ENCODE data around the gene ARHGEF25. TPM values are rescaled to one million over a fixed set of nuclear protein-coding genes. Genes with fewer than 3 reads are reported as not detected.

The ARHGEF25 gene
- total RNA-seq, 4 donors from 2014 or later, result 14.7 to 28.8 (median 20.0) TPM

DNA sequence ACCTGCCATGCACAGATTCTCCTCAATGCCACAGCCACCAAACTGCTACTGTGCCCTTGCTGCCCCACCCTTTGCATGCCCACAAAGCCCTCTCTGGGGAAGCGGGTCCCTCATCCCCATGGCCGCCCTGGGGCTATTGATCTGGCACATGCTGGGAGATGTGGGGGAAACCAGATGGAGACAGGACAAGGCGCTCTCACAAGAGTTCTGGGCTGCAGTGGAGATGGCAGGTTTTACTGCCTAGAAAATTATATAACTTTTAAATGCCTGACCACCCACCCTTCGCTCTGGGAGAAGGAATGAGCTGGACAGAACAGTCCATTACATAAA, 30.8 kb upstream of the ARHGEF25 start:
- DNase-seq (ENCODE audit: low spot score), result no peak

DNA sequence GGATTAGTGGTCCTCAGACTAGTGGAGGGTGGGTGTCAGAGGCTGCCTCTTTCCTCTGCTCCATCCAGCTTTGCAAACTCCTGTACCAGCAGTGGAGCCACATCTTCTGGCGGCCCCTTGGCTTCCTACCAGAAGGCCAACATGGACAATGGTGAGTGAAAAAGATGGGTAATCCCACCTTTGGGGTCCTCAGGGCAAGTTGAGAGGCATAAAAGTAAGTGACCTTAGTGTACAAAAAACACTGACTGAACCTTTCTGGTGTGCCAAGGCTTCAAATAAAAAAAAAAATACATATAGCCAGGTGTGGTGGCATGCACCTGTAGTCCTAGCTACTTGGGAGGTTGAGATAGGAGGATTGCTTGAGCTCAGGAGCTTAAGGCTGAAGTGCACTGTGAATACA, 29.4 kb upstream of the ARHGEF25 start:
- TF ChIP-seq, protein P1, sequence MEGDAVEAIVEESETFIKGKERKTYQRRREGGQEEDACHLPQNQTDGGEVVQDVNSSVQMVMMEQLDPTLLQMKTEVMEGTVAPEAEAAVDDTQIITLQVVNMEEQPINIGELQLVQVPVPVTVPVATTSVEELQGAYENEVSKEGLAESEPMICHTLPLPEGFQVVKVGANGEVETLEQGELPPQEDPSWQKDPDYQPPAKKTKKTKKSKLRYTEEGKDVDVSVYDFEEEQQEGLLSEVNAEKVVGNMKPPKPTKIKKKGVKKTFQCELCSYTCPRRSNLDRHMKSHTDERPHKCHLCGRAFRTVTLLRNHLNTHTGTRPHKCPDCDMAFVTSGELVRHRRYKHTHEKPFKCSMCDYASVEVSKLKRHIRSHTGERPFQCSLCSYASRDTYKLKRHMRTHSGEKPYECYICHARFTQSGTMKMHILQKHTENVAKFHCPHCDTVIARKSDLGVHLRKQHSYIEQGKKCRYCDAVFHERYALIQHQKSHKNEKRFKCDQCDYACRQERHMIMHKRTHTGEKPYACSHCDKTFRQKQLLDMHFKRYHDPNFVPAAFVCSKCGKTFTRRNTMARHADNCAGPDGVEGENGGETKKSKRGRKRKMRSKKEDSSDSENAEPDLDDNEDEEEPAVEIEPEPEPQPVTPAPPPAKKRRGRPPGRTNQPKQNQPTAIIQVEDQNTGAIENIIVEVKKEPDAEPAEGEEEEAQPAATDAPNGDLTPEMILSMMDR (IDR thresholded peaks at IDR 0.05), result no peak
- ATAC-seq (ENCODE audit: low FRiP score), result no peak
- DNase-seq (ENCODE audit: low spot score), result no peak

More for the DNA sequence above, 30.8 kb upstream of the ARHGEF25 start:
- TF ChIP-seq, protein P1 (IDR thresholded peaks at IDR 0.05), result no peak
- no peak for ATAC-seq (ENCODE audit: low FRiP score)

- DNase-seq (ENCODE audit: low spot score) (no peak), ATAC-seq (ENCODE audit: low FRiP score) (no peak)
- TF ChIP-seq, protein P1 (IDR thresholded peaks at IDR 0.05), result no peak
Measured at GRCh38 chr12:57582440-57582839, 28.8 kb upstream of the ARHGEF25 start.

- ATAC-seq (ENCODE audit: low FRiP score), result peak; percentile 88
- TF ChIP-seq, protein P1 (IDR thresholded peaks at IDR 0.05), result peak in 2 of 3 donors; percentile 50 to 81
- DNase-seq (ENCODE audit: low spot score), result peak; percentile 56
Measured at GRCh38 chr12:57583008-57583831, 28.0 kb upstream of the ARHGEF25 start.

DNA sequence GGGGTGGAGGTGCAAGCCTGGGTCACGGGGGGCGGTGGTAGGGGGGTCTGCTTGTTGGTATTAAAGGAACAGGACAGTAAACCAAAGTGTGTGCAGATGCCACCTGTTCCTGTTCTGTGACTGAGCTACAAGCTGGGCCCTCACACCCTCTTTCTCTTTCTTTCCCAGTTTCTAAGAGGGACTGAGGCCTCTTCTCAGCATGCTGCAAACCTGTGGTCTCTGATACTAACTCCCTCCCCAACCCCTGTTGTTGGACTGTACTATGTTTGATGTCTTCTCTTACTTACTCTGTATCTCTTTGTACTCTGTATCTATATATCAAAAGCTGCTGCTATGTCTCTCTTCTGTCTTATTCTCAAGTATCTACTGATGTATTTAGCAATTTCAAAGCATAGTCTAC, 27.2 kb upstream of the ARHGEF25 start:
- ATAC-seq (ENCODE audit: low FRiP score) (no peak), DNase-seq (ENCODE audit: low spot score) (no peak)
- TF ChIP-seq, protein P1 (IDR thresholded peaks at IDR 0.05), result no peak

DNA sequence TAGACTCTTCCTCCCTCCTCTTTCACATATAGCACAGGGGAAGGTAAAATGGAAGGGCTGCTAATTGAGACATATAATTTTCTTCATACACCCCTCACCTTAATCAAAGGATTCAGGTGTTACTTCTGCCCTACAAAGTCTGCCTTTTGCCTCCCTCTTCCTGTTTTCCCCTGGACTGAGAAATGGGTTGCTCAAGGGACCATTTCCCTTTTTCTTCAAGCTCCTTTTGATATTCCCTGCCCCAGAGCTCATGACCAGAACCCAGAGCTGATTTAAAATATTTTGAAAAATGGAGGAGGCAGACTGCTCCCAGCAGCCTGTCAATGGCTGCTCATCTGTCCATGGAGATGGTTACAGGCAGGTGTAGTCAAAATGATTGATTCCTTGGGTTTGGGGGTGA, 26.5 kb upstream of the ARHGEF25 start:
- no peak for ATAC-seq (ENCODE audit: low FRiP score)
- TF ChIP-seq, protein P1 (IDR thresholded peaks at IDR 0.05), result no peak
- DNase-seq (ENCODE audit: low spot score), result no peak

DNA sequence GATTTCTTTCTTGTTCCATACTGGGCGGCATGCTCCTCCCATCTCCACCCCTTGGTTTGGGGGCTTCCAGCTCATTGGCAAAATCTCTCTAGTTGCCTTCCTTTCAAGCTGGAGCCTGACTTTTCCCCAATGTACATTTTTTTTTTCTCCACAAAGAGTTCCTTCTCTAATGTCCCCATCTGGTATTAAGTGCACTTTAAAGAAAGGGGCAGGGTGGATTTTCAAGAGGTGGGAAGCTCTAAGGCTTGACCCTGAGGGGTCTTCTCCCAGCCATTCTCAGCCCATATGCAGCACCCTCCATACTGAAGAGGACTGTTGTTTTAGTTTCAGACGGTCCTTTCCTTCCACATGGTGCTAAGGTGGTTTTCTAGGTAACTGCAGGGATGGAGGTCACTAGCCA, 26.1 kb upstream of the ARHGEF25 start:
- ATAC-seq (ENCODE audit: low FRiP score), result no peak
- TF ChIP-seq, protein P1 (IDR thresholded peaks at IDR 0.05), result no peak
- no peak for DNase-seq (ENCODE audit: low spot score)

Measured in omental fat pad (tissue), 4 donors.